Mesenchymal stem cell (in vitro differentiated cells and primary cell): Measurements from ENCODE around the gene FGD6.
"Not testable (repeated sequence)": the region's sequence is repeated elsewhere in the genome, so short reads cannot be mapped to it uniquely, and the experiment has no call there.

Experiments used
- DNase-seq: peaks from one replicate; pipeline ENCODE4 v3.0.0-alpha.2; 2013
- H2AFZ ChIP-seq: one replicate; pipeline ENCODE4 v1.6.1; 2013; ENCODE audit warnings: low read depth, mild to moderate bottlenecking, control low read depth, inconsistent platforms, low read length, moderate library complexity
- H2AK5ac ChIP-seq: 2 replicates; pipeline ENCODE4 v1.6.1; 2013; ENCODE audit warnings: low read length, moderate library complexity, mild to moderate bottlenecking, inconsistent platforms; ENCODE audit not compliant: severe bottlenecking
- H2BK120ac ChIP-seq: one replicate; pipeline ENCODE4 v1.6.1; 2013; ENCODE audit warnings: low read depth, mild to moderate bottlenecking, inconsistent platforms, low read length, moderate library complexity
- H2BK12ac ChIP-seq, 2 experiments: one replicate each; pipeline ENCODE4 v1.6.1; 2013; ENCODE audit warnings: inconsistent platforms in 2 of 2, low read length in 2 of 2, mild to moderate bottlenecking in 2 of 2, moderate library complexity in 2 of 2, control low read depth in 1 of 2
- H2BK15ac ChIP-seq: one replicate; pipeline ENCODE4 v1.6.1; 2013; ENCODE audit warnings: mild to moderate bottlenecking, low read depth, inconsistent platforms; ENCODE audit not compliant: poor library complexity, severe bottlenecking
- H2BK5ac ChIP-seq: 2 replicates; pipeline ENCODE4 v1.6.1; 2013; ENCODE audit warnings: low read depth, mild to moderate bottlenecking, low read length, control low read depth, inconsistent platforms; ENCODE audit not compliant: poor library complexity, severe bottlenecking
- H3K14ac ChIP-seq, 2 experiments: one replicate each; pipeline ENCODE4 v1.6.1; 2013; ENCODE audit warnings: inconsistent platforms in 2 of 2, low read length in 2 of 2, control low read depth in 1 of 2, mild to moderate bottlenecking in 1 of 2, moderate library complexity in 1 of 2
- H3K18ac ChIP-seq, 2 experiments: one replicate each; pipeline ENCODE4 v1.6.1; 2013; ENCODE audit warnings: inconsistent platforms in 2 of 2, low read length in 2 of 2, control low read depth in 1 of 2, low read depth in 1 of 2, mild to moderate bottlenecking in 1 of 2
- H3K23ac ChIP-seq, 2 experiments: one replicate each; pipeline ENCODE4 v1.6.1; 2013; ENCODE audit warnings: inconsistent platforms in 2 of 2, low read length in 2 of 2, mild to moderate bottlenecking in 2 of 2, moderate library complexity in 2 of 2, control low read depth in 1 of 2
- H3K27ac ChIP-seq: 2 replicates; pipeline ENCODE4 v1.5.1; 2013; ENCODE audit warnings: mild to moderate bottlenecking, moderate library complexity, low read length, control low read depth, inconsistent platforms; ENCODE audit not compliant: poor library complexity, severe bottlenecking
- H3K27me3 ChIP-seq, 2 experiments: 2 replicates each; pipeline versions ENCODE4 v1.6.1 to v1.7.0; 2013; ENCODE audit warnings: low read length in 2 of 2, mild to moderate bottlenecking in 2 of 2, moderate library complexity in 2 of 2, control low read depth in 1 of 2, inconsistent platforms in 1 of 2; ENCODE audit not compliant: control insufficient read depth in 1 of 2, insufficient read depth in 1 of 2
- H3K36me3 ChIP-seq, 2 experiments: 2 replicates each; pipeline versions ENCODE4 v1.6.1 to v1.7.0; 2013; ENCODE audit warnings: low read length in 2 of 2, control low read depth in 1 of 2, inconsistent platforms in 1 of 2, low read depth in 1 of 2, mild to moderate bottlenecking in 1 of 2; ENCODE audit not compliant: insufficient read depth in 2 of 2, control insufficient read depth in 1 of 2
- H3K4ac ChIP-seq, 2 experiments: one replicate each; pipeline ENCODE4 v1.6.1; 2013; ENCODE audit warnings: inconsistent platforms in 2 of 2, low read length in 2 of 2, mild to moderate bottlenecking in 2 of 2, moderate library complexity in 2 of 2, control low read depth in 1 of 2, low read depth in 1 of 2
- H3K4me1 ChIP-seq: 2 replicates; pipeline ENCODE4 v1.6.1; 2013; ENCODE audit warnings: low read depth, low read length, control low read depth; ENCODE audit not compliant: control insufficient read depth, insufficient read depth
- H3K4me2 ChIP-seq: 2 replicates; pipeline ENCODE4 v1.6.1; 2013; ENCODE audit warnings: low read length, mild to moderate bottlenecking, inconsistent platforms; ENCODE audit not compliant: poor library complexity, severe bottlenecking
- H3K4me3 ChIP-seq, 2 experiments: 2 replicates each; pipeline versions ENCODE4 v1.5.1 to v1.7.0; 2013; ENCODE audit warnings: low read length in 2 of 2, mild to moderate bottlenecking in 2 of 2, control low read depth in 1 of 2, low read depth in 1 of 2; ENCODE audit not compliant: insufficient read depth in 1 of 2
- H3K79me1 ChIP-seq: replicated peaks from 2 replicates; pipeline ENCODE4 v1.6.1; 2013; ENCODE audit warnings: mild to moderate bottlenecking, control low read depth, low read length, inconsistent platforms; ENCODE audit not compliant: poor library complexity, severe bottlenecking
- H3K9ac ChIP-seq: 2 replicates; pipeline ENCODE4 v1.7.0; 2013; ENCODE audit warnings: mild to moderate bottlenecking, low read length, moderate library complexity
- H3K9me3 ChIP-seq: 2 replicates; pipeline ENCODE4 v1.7.0; 2013; ENCODE audit warnings: mild to moderate bottlenecking, low read length; ENCODE audit not compliant: control insufficient read depth
- H4K8ac ChIP-seq: one replicate; pipeline ENCODE4 v1.6.1; 2013; ENCODE audit warnings: inconsistent platforms, mild to moderate bottlenecking, low read length, moderate library complexity
- H4K91ac ChIP-seq: one replicate; pipeline ENCODE4 v1.6.1; 2013; ENCODE audit warnings: mild to moderate bottlenecking, low read length, inconsistent platforms
- WGBS: methylation state at CpG from one replicate; pipeline ENCODE4 v1.1.7; 2013; ENCODE audit warnings: mixed read lengths; 5-methylcytosine and 5-hydroxymethylcytosine counted together

FGD6 gene

GRCh38 chr12:95143621-95144205 lies 73.6 kb downstream of the FGD6 start:
- Histone ChIP-seq H3K18ac (no peak overlapping the region), H2AK5ac (no peak overlapping the region), H3K79me1 (peaks cover 8% of the 10 kb centered on the region), H3K4me1 (peaks cover 2% of the 10 kb centered on the region), H3K4me3 (no peak overlapping the region), H3K9me3 (no peaks in the 10 kb centered on the region), H3K27me3 (no peaks in the 10 kb centered on the region), H2BK5ac (no peak overlapping the region), H4K91ac (no peak overlapping the region), H2BK12ac (no peak overlapping the region), H3K4me2 (no peak overlapping the region), H4K8ac (no peak overlapping the region), H3K23ac (no peak overlapping the region), H3K36me3 (peaks cover 0 to 22% of the 10 kb centered on the region in 2 experiments), H2BK15ac (no peak overlapping the region), H2AFZ (no peak overlapping the region), H3K9ac (no peak overlapping the region), H3K14ac (no peak overlapping the region), H2BK120ac (no peak overlapping the region), H3K27ac (no peak overlapping the region), H3K4ac (no peak overlapping the region)
- 42% methylated on average over 3 of the region's 3 CpGs for WGBS
- peak; percentile 33 for DNase-seq

- Histone ChIP-seq H3K4me3 (no peak overlapping the region), H2AFZ (no peak overlapping the region), H4K91ac (no peak overlapping the region), H2BK15ac (no peak overlapping the region), H3K4me2 (no peak overlapping the region), H3K79me1 (peaks cover 11% of the 10 kb centered on the region), H2BK120ac (no peak overlapping the region), H3K18ac (no peak overlapping the region), H3K4me1 (peaks cover 2% of the 10 kb centered on the region), H3K9ac (no peak overlapping the region), H3K27me3 (no peaks in the 10 kb centered on the region), H4K8ac (no peak overlapping the region), H3K14ac (no peak overlapping the region), H3K23ac (no peak overlapping the region), H2BK12ac (no peak overlapping the region), H2AK5ac (no peak overlapping the region), H3K9me3 (no peaks in the 10 kb centered on the region), H2BK5ac (no peak overlapping the region), H3K27ac (no peak overlapping the region), H3K4ac (no peak overlapping the region), H3K36me3 (peaks cover 1 to 28% of the 10 kb centered on the region in 2 experiments)
- WGBS: 100% methylated on average over 1 of the region's 2 CpGs
- no peak for DNase-seq
These were observed 74.7 kb downstream of the FGD6 start for GRCh38 chr12:95142431-95143151.

- H3K9ac ChIP-seq: no peak overlapping the region
- no peak overlapping the region for H3K18ac ChIP-seq
- WGBS: 98% methylated on average over 4 of the region's 4 CpGs
- H3K4ac ChIP-seq: no peak overlapping the region
- H3K14ac ChIP-seq: no peak overlapping the region
- no peak overlapping the region for H4K8ac ChIP-seq
- no peak overlapping the region for H3K23ac ChIP-seq
- H3K79me1 ChIP-seq: peaks cover 11% of the 10 kb centered on the region
- H2AFZ ChIP-seq: no peak overlapping the region
- no peak overlapping the region for H2AK5ac ChIP-seq
- no peak overlapping the region for H2BK15ac ChIP-seq
- no peak overlapping the region for H3K27ac ChIP-seq
- H3K4me1 ChIP-seq: peaks cover 5% of the 10 kb centered on the region
- no peak overlapping the region for H2BK120ac ChIP-seq
- DNase-seq: no peak
- H3K27me3 ChIP-seq: no peaks in the 10 kb centered on the region
- no peaks in the 10 kb centered on the region for H3K9me3 ChIP-seq
- H2BK5ac ChIP-seq: no peak overlapping the region
- no peak overlapping the region for H4K91ac ChIP-seq
- H3K36me3 ChIP-seq: peaks cover 3 to 28% of the 10 kb centered on the region in 2 experiments
- H3K4me2 ChIP-seq: no peak overlapping the region
- no peak overlapping the region for H3K4me3 ChIP-seq
- no peak overlapping the region for H2BK12ac ChIP-seq
These were observed 76.0 kb downstream of the FGD6 start for GRCh38 chr12:95141310-95141709.

- not testable (repeated sequence) for H2BK15ac ChIP-seq, H2AK5ac ChIP-seq, H3K4me2 ChIP-seq, H4K8ac ChIP-seq, H3K18ac ChIP-seq, H3K27ac ChIP-seq, H2BK12ac ChIP-seq, H3K23ac ChIP-seq, H3K9me3 ChIP-seq, H3K4ac ChIP-seq, DNase-seq, H3K27me3 ChIP-seq, H2BK5ac ChIP-seq, H3K4me1 ChIP-seq, H4K91ac ChIP-seq, H3K4me3 ChIP-seq, H2AFZ ChIP-seq, H2BK120ac ChIP-seq, H3K14ac ChIP-seq, H3K9ac ChIP-seq
- Histone ChIP-seq H3K79me1 (peaks cover 16% of the 10 kb centered on the region), H3K36me3 (peaks cover 11 to 26% of the 10 kb centered on the region in 2 experiments)
- 99% methylated on average over 7 of the region's 8 CpGs for WGBS
These were observed 79.2 kb downstream of the FGD6 start for GRCh38 chr12:95138031-95138430.
